Activated CD8-positive, alpha-beta memory T cell treated with anti-CD3 and anti-CD28 coated beads, Interleukin-2, amount 50 U/mL, for 1 hour (primary cell): ENCODE results near the gene GSTT4.
"Not testable (repeated sequence)": the region's sequence is repeated elsewhere in the genome, so short reads cannot be mapped to it uniquely, and the experiment has no call there.

Experiments
- DNase-seq: peaks from one replicate; pipeline ENCODE4 v3.0.0-alpha.2; 2020; ENCODE audit errors: extremely low read depth

GSTT4 gene

GRCh38 chr22:23986538-23987178 lies 18.6 kb downstream of the GSTT4 start:
- not testable (repeated sequence) for DNase-seq

- not testable (repeated sequence) for DNase-seq
Observed at GRCh38 chr22:23986089-23986488, 19.2 kb downstream of the GSTT4 start.

GRCh38 chr22:23984430-23984829 lies 20.8 kb downstream of the GSTT4 start:
- no peak for DNase-seq

- DNase-seq, result not testable (repeated sequence)
Observed at GRCh38 chr22:23980567-23980966, 24.7 kb downstream of the GSTT4 start.

GRCh38 chr22:23979557-23980240 lies 25.6 kb downstream of the GSTT4 start, which contains the start of gene GSTT2:
Gene GSTT2 (plus strand): TSS chr22:23980134.
- not testable (repeated sequence) for DNase-seq

- DNase-seq, result not testable (repeated sequence)
Observed at GRCh38 chr22:23977304-23977703, 27.9 kb downstream of the GSTT4 start.

- DNase-seq, result not testable (repeated sequence)
Observed at GRCh38 chr22:23974836-23975352, 30.4 kb downstream of the GSTT4 start.

GRCh38 chr22:23974345-23974744 lies 30.9 kb downstream of the GSTT4 start, which contains the start of gene DDT:
Gene DDT (minus strand): TSS chr22:23974441. CDS start chr22:23974414, 27 bp downstream.
- not testable (repeated sequence) for DNase-seq

- DNase-seq, result not testable (repeated sequence)
Observed at GRCh38 chr22:23971927-23972326, 33.3 kb downstream of the GSTT4 start.

- no peak for DNase-seq
Observed at GRCh38 chr22:23970816-23971486, 34.3 kb downstream of the GSTT4 start.

- no peak for DNase-seq
Observed at GRCh38 chr22:23970201-23970641, 35.0 kb downstream of the GSTT4 start.

- no peak for DNase-seq
Observed at GRCh38 chr22:23969071-23969470, 36.2 kb downstream of the GSTT4 start.

- DNase-seq, result not testable (repeated sequence)
Observed at GRCh38 chr22:23966568-23966967, 38.7 kb downstream of the GSTT4 start, which contains the start of gene DDTL. Gene DDTL (plus strand): TSS chr22:23966888. CDS start chr22:23966915, 27 bp downstream.

GRCh38 chr22:23966094-23966493 lies 39.2 kb downstream of the GSTT4 start:
- not testable (repeated sequence) for DNase-seq

GRCh38 chr22:23961084-23961771 lies 44.0 kb downstream of the GSTT4 start, which contains the start of gene GSTT2B:
Gene GSTT2B (minus strand): TSS chr22:23961195. CDS start chr22:23961131, 64 bp downstream.
- not testable (repeated sequence) for DNase-seq

- not testable (repeated sequence) for DNase-seq
Observed at GRCh38 chr22:23956301-23956900, 48.9 kb downstream of the GSTT4 start.

- not testable (repeated sequence) for DNase-seq
Observed at GRCh38 chr22:23955886-23956285, 49.4 kb downstream of the GSTT4 start.

- DNase-seq, result not testable (repeated sequence)
Observed at GRCh38 chr22:23954991-23955305, 50.3 kb downstream of the GSTT4 start.

- DNase-seq, result not testable (repeated sequence)
Observed at GRCh38 chr22:23954193-23954990, 50.9 kb downstream of the GSTT4 start.

- not testable (repeated sequence) for DNase-seq
Observed at GRCh38 chr22:23953485-23953884, 51.8 kb downstream of the GSTT4 start.
